Measurements from ENCODE around the gene PSMC5. TPM values are rescaled to one million over a fixed set of nuclear protein-coding genes. Genes with fewer than 3 reads are reported as not detected.

Gene PSMC5
- total RNA-seq, 2 donors from 2014 or later = 59.3 to 105 TPM

DNA sequence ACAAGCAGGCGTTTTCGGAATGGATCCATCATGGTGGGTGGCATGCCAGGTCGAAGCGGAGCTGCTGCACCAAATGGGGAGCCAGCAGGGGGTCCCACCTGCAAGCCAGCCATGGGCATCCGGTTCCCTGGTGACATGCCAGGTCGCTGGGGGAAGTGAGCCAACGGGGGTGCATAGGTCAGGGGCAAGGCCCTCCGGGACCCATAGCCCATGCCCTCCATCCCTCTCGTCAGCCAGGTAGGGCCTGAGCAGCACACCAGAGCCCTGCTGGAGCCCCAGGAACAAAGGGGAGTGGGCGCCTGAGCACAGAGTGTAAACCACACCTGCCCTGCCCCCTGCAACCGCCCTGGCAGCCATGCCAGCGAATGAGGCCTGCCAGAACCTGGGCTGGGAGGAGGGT is 10.2 kb downstream of the PSMC5 start:
- Histone ChIP-seq H3K27me3 (no peaks in the 10 kb centered on the region), H3K9me3 (no peaks in the 10 kb centered on the region), H3K4me3 (no peak overlapping the region), H3K4me1 (peaks cover under 1 to 63% of the 10 kb centered on the region in 2 donors), H3K27ac (peak overlapping the region; percentile 90 to 95), H3K36me3 (peaks cover 47% of the 10 kb centered on the region)
- DNase-seq (ENCODE audit: low spot score) = no peak
- TF ChIP-seq, protein P1, sequence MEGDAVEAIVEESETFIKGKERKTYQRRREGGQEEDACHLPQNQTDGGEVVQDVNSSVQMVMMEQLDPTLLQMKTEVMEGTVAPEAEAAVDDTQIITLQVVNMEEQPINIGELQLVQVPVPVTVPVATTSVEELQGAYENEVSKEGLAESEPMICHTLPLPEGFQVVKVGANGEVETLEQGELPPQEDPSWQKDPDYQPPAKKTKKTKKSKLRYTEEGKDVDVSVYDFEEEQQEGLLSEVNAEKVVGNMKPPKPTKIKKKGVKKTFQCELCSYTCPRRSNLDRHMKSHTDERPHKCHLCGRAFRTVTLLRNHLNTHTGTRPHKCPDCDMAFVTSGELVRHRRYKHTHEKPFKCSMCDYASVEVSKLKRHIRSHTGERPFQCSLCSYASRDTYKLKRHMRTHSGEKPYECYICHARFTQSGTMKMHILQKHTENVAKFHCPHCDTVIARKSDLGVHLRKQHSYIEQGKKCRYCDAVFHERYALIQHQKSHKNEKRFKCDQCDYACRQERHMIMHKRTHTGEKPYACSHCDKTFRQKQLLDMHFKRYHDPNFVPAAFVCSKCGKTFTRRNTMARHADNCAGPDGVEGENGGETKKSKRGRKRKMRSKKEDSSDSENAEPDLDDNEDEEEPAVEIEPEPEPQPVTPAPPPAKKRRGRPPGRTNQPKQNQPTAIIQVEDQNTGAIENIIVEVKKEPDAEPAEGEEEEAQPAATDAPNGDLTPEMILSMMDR (IDR thresholded peaks at IDR 0.05) = no peak

DNA sequence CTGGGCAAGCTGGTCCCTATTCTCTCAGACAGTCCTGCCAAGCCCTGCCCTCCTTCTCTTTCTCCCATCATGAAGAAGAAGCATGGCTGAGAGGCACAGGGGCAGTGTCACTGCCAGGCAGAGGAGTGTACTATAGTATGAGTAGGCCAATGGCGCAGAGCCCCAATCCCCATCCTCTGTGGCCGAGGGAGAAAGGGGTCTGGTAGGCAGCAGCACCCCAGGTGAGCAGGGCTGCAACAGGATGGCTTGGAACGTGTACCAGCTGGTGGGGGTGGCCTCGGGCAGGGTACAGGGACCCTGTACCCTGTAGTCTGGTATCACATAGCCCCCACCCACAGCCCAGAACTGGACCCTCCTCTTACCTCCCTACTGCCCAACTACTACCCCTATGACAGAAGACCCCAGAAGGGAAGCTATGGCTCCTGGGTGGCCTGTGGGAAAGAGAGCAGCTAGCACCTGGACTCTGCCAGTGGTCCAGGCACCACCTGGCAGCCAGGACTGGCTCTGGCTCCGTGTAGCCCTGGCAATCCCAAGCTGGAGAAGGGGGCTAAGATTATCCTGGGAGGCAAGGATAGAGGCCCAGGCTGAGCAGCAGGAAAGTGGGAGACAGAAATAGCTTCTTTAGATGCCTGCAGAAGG is 10.8 kb downstream of the PSMC5 start:
- TF ChIP-seq, protein P1 (IDR thresholded peaks at IDR 0.05) = no peak
- H3K9me3 ChIP-seq = no peaks in the 10 kb centered on the region
- H3K4me3 ChIP-seq = peak overlapping the region in 1 of 2 donors; percentile 25
- H3K4me1 ChIP-seq = peaks cover 3 to 63% of the 10 kb centered on the region in 2 donors
- H3K27ac ChIP-seq = peak overlapping the region; percentile 90 to 95
- H3K36me3 ChIP-seq = peaks cover 41% of the 10 kb centered on the region
- no peaks in the 10 kb centered on the region for H3K27me3 ChIP-seq
- DNase-seq (ENCODE audit: low spot score) = no peak

DNA sequence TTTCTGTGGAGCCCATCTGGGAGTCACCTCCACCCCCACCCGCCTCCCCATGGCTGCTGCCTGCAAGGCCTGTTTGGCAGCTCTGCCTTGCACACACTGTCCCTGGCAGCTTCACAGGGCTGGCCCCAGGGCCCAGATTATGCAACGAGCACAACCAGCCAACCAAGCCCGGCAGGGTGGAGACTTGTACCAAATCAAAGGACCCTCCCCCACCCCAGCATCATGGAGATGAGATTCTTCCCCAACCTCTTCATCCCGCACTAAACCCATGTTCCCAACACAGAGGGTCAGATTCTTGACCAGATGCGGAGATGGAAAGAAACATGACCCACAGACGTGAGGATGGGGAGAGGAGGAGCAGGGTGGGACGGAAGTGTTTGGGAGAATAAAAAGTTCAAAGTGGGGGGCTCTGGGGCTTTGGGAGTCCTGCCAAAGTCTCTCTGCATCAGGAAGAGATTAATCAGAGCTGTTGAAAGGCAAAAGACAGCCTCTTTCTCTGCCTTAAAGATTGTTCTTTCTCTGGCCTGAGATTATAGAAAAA is 11.5 kb downstream of the PSMC5 start:
- peaks cover 35% of the 10 kb centered on the region for H3K36me3 ChIP-seq
- no peaks in the 10 kb centered on the region for H3K9me3 ChIP-seq
- peak; percentile 96 for DNase-seq (ENCODE audit: low spot score)
- TF ChIP-seq, protein P1 (IDR thresholded peaks at IDR 0.05) = no peak
- H3K27me3 ChIP-seq = no peaks in the 10 kb centered on the region
- H3K4me3 ChIP-seq = peak overlapping the region in 1 of 2 donors; percentile 25
- H3K4me1 ChIP-seq = peaks cover 3 to 66% of the 10 kb centered on the region in 2 donors
- H3K27ac ChIP-seq = peak overlapping the region; percentile 90 to 95

DNA sequence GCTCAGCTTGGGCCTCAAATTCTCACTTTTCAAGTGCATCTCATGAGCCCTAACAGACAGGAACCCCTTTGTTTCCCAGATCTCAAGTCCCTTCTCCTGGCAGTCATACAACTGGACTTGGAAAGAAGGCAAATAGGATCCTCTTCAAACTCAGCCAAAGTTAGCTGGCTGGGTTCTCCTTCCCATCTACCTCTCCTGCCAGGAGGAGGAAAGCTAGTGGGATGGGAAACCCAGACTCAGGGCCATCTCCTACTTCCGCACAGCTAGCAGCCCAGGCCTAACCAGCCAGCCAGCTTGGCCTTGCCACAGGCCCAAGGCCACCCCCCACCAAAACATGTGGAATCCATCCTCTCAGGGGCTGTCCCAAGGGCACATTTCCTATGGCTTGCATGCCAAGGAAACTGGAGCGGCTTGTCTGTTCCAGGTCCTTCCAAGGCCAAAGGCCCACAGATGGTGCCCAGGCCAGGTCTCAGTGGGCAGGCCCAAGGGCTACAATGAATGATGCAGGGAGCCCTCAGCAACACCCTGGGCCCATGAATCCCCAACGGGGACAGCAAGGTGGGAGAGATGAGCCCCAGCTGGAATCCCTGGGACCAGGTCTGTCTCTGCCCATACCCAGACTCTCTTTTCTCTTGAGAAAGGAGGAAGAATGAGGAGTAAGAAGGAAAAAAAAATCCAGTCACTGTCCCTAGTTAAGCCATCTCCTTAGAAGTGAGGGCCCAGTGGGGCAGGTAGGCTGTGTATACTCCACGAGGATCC is 13.5 kb downstream of the PSMC5 start:
- no peaks in the 10 kb centered on the region for H3K27me3 ChIP-seq
- TF ChIP-seq, protein P1 (IDR thresholded peaks at IDR 0.05) = no peak
- H3K36me3 ChIP-seq = peaks cover 17% of the 10 kb centered on the region
- H3K27ac ChIP-seq = peak overlapping the region; percentile 90 to 95
- no peak for DNase-seq (ENCODE audit: low spot score)
- H3K4me1 ChIP-seq = peaks cover 3 to 57% of the 10 kb centered on the region in 2 donors
- H3K4me3 ChIP-seq = peak overlapping the region; percentile 81 to 84
- H3K9me3 ChIP-seq = no peaks in the 10 kb centered on the region

DNA sequence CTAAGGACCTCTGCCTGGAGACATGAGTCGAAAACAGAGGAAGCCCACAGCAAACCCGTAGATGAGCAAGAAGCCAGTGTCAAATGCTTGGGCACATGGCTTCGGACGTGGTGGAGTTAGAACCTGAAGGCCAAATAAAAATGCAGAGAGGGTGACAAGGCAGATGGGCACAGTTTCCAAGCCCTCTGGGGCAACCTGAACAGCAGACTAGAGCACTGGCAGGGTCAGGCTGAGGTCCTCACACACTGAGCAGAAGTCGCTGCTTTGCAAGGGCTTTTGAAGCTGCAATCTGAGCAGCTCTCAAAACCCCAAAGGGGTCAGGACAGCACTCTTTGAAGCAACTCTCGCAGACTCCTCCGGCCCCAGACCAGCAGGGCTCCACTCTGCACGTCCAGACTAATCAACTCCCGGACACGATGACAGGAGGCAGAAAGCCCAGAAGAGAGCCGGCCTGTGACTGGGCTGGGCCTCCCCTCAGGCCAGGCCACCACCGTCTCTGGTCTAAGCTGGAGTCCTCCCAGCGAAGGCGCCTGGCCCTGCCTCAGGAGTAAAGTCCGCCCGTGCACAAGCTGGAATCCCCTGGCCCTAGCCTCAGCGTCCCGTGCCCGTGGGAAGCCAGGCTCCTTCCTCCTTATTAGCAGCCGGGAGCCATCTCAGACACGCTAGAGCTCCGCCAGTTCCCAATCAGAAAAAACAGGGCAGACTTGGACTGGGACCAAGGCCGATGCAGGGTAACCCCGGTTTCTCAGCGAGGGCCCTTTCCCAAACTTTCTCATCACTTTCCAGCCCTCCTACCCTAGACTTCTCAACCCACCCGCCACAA is 14.3 kb downstream of the PSMC5 start:
- peaks cover 9% of the 10 kb centered on the region for H3K36me3 ChIP-seq
- peak overlapping the region; percentile 81 to 84 for H3K4me3 ChIP-seq
- H3K4me1 ChIP-seq = peaks cover 3 to 57% of the 10 kb centered on the region in 2 donors
- no peaks in the 10 kb centered on the region for H3K27me3 ChIP-seq
- peak; percentile 80 for DNase-seq (ENCODE audit: low spot score)
- peak overlapping the region; percentile 90 to 95 for H3K27ac ChIP-seq
- no peaks in the 10 kb centered on the region for H3K9me3 ChIP-seq
- TF ChIP-seq, protein P1 (IDR thresholded peaks at IDR 0.05) = no peak

Measured in right atrium auricular region (tissue), 2 donors.